Activated T-cell treated with anti-CD3 and anti-CD28 coated beads, Interleukin-2, amount 50 U/mL, for 4 hours (primary cell): ENCODE data around the gene GABRB3. TPM values are rescaled to one million over a fixed set of nuclear protein-coding genes. Genes with fewer than 3 reads are reported as not detected.

Experiments
- ATAC-seq, 2 donors: fragments of 200-7000 bp; cut with Tn5 transposase; one replicate each; pipeline ENCODE4 v1.10.0; 2021
- DNase-seq: peaks from one replicate; pipeline ENCODE4 v3.0.0-alpha.2; 2020
- H3K27me3 Mint-ChIP-seq: one replicate; pipeline ENCODE4 v1.8.0; 2021; ENCODE audit warnings: low read depth, mixed read lengths
- H3K36me3 Mint-ChIP-seq: one replicate; pipeline ENCODE4 v1.8.0; 2022; ENCODE audit warnings: mixed read lengths; ENCODE audit not compliant: insufficient read depth
- H3K4me1 Mint-ChIP-seq: one replicate; pipeline ENCODE4 v1.8.0; 2021; ENCODE audit warnings: low read depth, mixed read lengths
- H3K4me3 Mint-ChIP-seq: one replicate; pipeline ENCODE4 v1.8.0; 2021; ENCODE audit warnings: mild to moderate bottlenecking, moderate library complexity, mixed read lengths
- H3K9me3 Mint-ChIP-seq: one replicate; pipeline ENCODE4 v1.8.0; 2021; ENCODE audit warnings: mixed read lengths
- total RNA-seq, 3 donors: library from RNA; stranded (reverse); gene quantifications; one replicate each; pipeline ENCODE4 v1.2.1, GENCODE V29; 2021

GABRB3 gene
- total RNA-seq, 3 donors from 2014 or later, result 0.19 to 0.23 (median 0.21) TPM

GRCh38 chr15:26555898-26556297, 217.0 kb downstream of the GABRB3 start:
- DNase-seq (no peak), ATAC-seq (no peak)
- Mint-ChIP-seq H3K4me1 (no peaks in the 10 kb centered on the region), H3K4me3 (no peak overlapping the region), H3K36me3 (no peaks in the 10 kb centered on the region), H3K27me3 (no peaks in the 10 kb centered on the region), H3K9me3 (peaks cover 6% of the 10 kb centered on the region)

- ATAC-seq (no peak), DNase-seq (no peak)
- Mint-ChIP-seq H3K9me3 (peaks cover 7% of the 10 kb centered on the region), H3K36me3 (no peaks in the 10 kb centered on the region), H3K4me1 (no peaks in the 10 kb centered on the region), H3K4me3 (no peak overlapping the region), H3K27me3 (no peaks in the 10 kb centered on the region)
These were observed 221.4 kb downstream of the GABRB3 start for GRCh38 chr15:26551473-26551872.

GRCh38 chr15:26550880-26551279, 222.0 kb downstream of the GABRB3 start:
- no peaks in the 10 kb centered on the region for H3K4me1 Mint-ChIP-seq
- peaks cover 7% of the 10 kb centered on the region for H3K9me3 Mint-ChIP-seq
- ATAC-seq (no peak), DNase-seq (no peak)
- H3K36me3 Mint-ChIP-seq, result no peaks in the 10 kb centered on the region
- no peaks in the 10 kb centered on the region for H3K27me3 Mint-ChIP-seq
- H3K4me3 Mint-ChIP-seq, result no peak overlapping the region

GRCh38 chr15:26537663-26538062, 235.2 kb downstream of the GABRB3 start:
- Mint-ChIP-seq H3K9me3 (peaks cover 26% of the 10 kb centered on the region), H3K27me3 (no peaks in the 10 kb centered on the region), H3K36me3 (no peaks in the 10 kb centered on the region), H3K4me3 (no peak overlapping the region), H3K4me1 (no peaks in the 10 kb centered on the region)
- DNase-seq, result no peak
- ATAC-seq, result no peak

- no peak for DNase-seq
- H3K27me3 Mint-ChIP-seq, result no peaks in the 10 kb centered on the region
- peaks cover 21% of the 10 kb centered on the region for H3K9me3 Mint-ChIP-seq
- no peak overlapping the region for H3K4me3 Mint-ChIP-seq
- H3K36me3 Mint-ChIP-seq, result no peaks in the 10 kb centered on the region
- ATAC-seq, result no peak
- H3K4me1 Mint-ChIP-seq, result no peaks in the 10 kb centered on the region
These were observed 241.4 kb downstream of the GABRB3 start for GRCh38 chr15:26531489-26531888.

- Mint-ChIP-seq H3K4me3 (no peak overlapping the region), H3K27me3 (no peaks in the 10 kb centered on the region), H3K9me3 (peaks cover 18% of the 10 kb centered on the region), H3K4me1 (no peaks in the 10 kb centered on the region), H3K36me3 (no peaks in the 10 kb centered on the region)
- no peak for ATAC-seq
- DNase-seq, result no peak
These were observed 247.8 kb downstream of the GABRB3 start for GRCh38 chr15:26525096-26525495.

GRCh38 chr15:26521691-26522198, 251.1 kb downstream of the GABRB3 start:
- no peak for ATAC-seq
- no peak for DNase-seq
- Mint-ChIP-seq H3K4me1 (no peaks in the 10 kb centered on the region), H3K9me3 (peaks cover 12% of the 10 kb centered on the region), H3K27me3 (no peaks in the 10 kb centered on the region), H3K36me3 (no peaks in the 10 kb centered on the region), H3K4me3 (no peak overlapping the region)

GRCh38 chr15:26521130-26521529, 251.7 kb downstream of the GABRB3 start:
- no peaks in the 10 kb centered on the region for H3K36me3 Mint-ChIP-seq
- ATAC-seq (no peak), DNase-seq (no peak)
- H3K4me1 Mint-ChIP-seq, result no peaks in the 10 kb centered on the region
- peaks cover 12% of the 10 kb centered on the region for H3K9me3 Mint-ChIP-seq
- H3K4me3 Mint-ChIP-seq, result no peak overlapping the region
- no peaks in the 10 kb centered on the region for H3K27me3 Mint-ChIP-seq

- no peaks in the 10 kb centered on the region for H3K36me3 Mint-ChIP-seq
- no peaks in the 10 kb centered on the region for H3K27me3 Mint-ChIP-seq
- ATAC-seq, result no peak
- no peak overlapping the region for H3K4me3 Mint-ChIP-seq
- no peak for DNase-seq
- no peaks in the 10 kb centered on the region for H3K4me1 Mint-ChIP-seq
- H3K9me3 Mint-ChIP-seq, result peaks cover 5% of the 10 kb centered on the region
These were observed 254.0 kb downstream of the GABRB3 start for GRCh38 chr15:26518885-26519284.

- no peaks in the 10 kb centered on the region for H3K4me1 Mint-ChIP-seq
- H3K36me3 Mint-ChIP-seq, result no peaks in the 10 kb centered on the region
- H3K9me3 Mint-ChIP-seq, result peaks cover 10% of the 10 kb centered on the region
These were observed 256.5 kb downstream of the GABRB3 start for GRCh38 chr15:26516102-26516980.

GRCh38 chr15:26504009-26504408, 268.9 kb downstream of the GABRB3 start:
- no peak overlapping the region for H3K4me3 Mint-ChIP-seq
- H3K4me1 Mint-ChIP-seq, result no peaks in the 10 kb centered on the region
- H3K9me3 Mint-ChIP-seq, result peaks cover 10% of the 10 kb centered on the region
- H3K27me3 Mint-ChIP-seq, result no peaks in the 10 kb centered on the region
- DNase-seq, result no peak
- ATAC-seq, result no peak
- H3K36me3 Mint-ChIP-seq, result no peaks in the 10 kb centered on the region

More at GRCh38 chr15:26516102-26516980, 256.5 kb downstream of the GABRB3 start:
- Mint-ChIP-seq H3K4me3 (no peak overlapping the region), H3K27me3 (no peaks in the 10 kb centered on the region)
- no peak for DNase-seq
- no peak for ATAC-seq

Other genes with a start within 250 kb of the GABRB3 start
- gene GABRA5, start 94.0 kb upstream of the GABRB3 start, total RNA-seq, result not detected
- not detected for gene GABRG3, start 198.1 kb upstream of the GABRB3 start, total RNA-seq